Measurements from ENCODE around the gene MIA3.

Gene MIA3

DNA sequence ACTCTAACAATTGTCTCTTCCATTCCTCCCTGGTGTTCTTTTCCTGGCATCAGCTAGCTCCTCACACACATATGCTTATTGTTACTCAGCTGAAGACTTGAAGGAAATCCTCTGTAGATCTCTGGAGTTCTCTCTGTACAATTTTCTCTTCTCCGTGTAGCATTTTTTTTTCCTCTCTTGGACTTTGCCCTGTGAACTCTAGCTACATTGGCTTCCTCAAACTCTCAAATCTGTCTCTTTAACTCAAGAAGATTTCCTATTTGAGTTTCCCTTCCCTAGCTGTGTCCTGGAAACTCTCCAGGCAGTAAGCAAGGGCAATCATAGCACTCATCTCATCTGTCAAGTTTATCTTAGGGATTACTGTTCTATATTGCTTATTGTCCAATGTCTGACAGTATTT lies 4.3 kb upstream of the MIA3 start:
- H3K4me1 ChIP-seq (ENCODE audit: low read length): peaks cover 3% of the 10 kb centered on the region; the same call in 1 of the 2 replicates
- H3K9ac ChIP-seq (ENCODE audit: low read length): no peak overlapping the region
- TF ChIP-seq EZH2 (optimal IDR thresholded peaks at IDR 0.05; ENCODE audit: low read depth, low read length) (no peak), EZH2phosphoT487 (IDR thresholded peaks at IDR 0.05; ENCODE audit: low read length) (no peak)
- TF ChIP-seq, protein P1, sequence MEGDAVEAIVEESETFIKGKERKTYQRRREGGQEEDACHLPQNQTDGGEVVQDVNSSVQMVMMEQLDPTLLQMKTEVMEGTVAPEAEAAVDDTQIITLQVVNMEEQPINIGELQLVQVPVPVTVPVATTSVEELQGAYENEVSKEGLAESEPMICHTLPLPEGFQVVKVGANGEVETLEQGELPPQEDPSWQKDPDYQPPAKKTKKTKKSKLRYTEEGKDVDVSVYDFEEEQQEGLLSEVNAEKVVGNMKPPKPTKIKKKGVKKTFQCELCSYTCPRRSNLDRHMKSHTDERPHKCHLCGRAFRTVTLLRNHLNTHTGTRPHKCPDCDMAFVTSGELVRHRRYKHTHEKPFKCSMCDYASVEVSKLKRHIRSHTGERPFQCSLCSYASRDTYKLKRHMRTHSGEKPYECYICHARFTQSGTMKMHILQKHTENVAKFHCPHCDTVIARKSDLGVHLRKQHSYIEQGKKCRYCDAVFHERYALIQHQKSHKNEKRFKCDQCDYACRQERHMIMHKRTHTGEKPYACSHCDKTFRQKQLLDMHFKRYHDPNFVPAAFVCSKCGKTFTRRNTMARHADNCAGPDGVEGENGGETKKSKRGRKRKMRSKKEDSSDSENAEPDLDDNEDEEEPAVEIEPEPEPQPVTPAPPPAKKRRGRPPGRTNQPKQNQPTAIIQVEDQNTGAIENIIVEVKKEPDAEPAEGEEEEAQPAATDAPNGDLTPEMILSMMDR (IDR thresholded peaks at IDR 0.05; ENCODE audit: low read length): no peak
- H2AFZ ChIP-seq (ENCODE audit: low read length): no peak overlapping the region
- no peak for DNase-seq
- H3K9me3 ChIP-seq (replicated peaks; ENCODE audit: insufficient read depth, low read length): no peaks in the 10 kb centered on the region
- H3K9me2 ChIP-seq (replicated peaks; ENCODE audit: insufficient read depth, low read length): no peaks in the 10 kb centered on the region
- peaks cover 5% of the 10 kb centered on the region for H3F3A ChIP-seq (ENCODE audit: insufficient read depth, low read length)
- no peak overlapping the region for H3K4me2 ChIP-seq (ENCODE audit: low read depth, low read length)
- no peaks in the 10 kb centered on the region for H3K27me3 ChIP-seq (replicated peaks; ENCODE audit: insufficient read depth, low read length)
- no peaks in the 10 kb centered on the region for H3K36me3 ChIP-seq (replicated peaks; ENCODE audit: insufficient read depth, low read length)
- no peak overlapping the region for H3K27ac ChIP-seq (ENCODE audit: low read length)
- no peak overlapping the region for H3K4me3 ChIP-seq (ENCODE audit: low read length)
- 0 out of 2 replicates have a peak, but pooled peaks cover 2% of the 10 kb centered on the region for H3K79me2 ChIP-seq (ENCODE audit: low read length)
- no peaks in the 10 kb centered on the region for H4K20me1 ChIP-seq (ENCODE audit: insufficient read depth, low read length)

DNA sequence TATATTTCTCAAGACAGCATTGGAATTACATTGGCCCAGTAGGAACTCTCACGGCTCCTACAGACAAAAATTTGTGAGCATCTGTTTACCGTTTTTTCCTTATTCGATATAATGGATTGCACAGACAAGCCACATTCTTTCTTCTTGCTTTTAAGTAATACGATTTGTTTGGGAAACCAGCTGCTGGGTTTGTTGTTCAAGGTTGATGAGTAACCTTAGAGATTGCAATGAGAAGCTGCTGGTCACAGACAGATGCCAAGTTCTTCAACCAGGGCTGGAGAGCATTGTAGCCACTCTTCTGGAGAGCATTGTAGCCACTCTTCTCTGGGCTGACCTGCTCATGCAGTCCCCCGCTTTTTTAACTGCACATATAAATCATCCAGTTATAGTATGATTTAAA lies 1.4 kb upstream of the MIA3 start:
- Histone ChIP-seq H3K4me3 (ENCODE audit: low read length) (no peak overlapping the region), H3K27me3 (replicated peaks; ENCODE audit: insufficient read depth, low read length) (no peaks in the 10 kb centered on the region), H3K9ac (ENCODE audit: low read length) (no peak overlapping the region), H3K9me2 (replicated peaks; ENCODE audit: insufficient read depth, low read length) (no peaks in the 10 kb centered on the region), H3K9me3 (replicated peaks; ENCODE audit: insufficient read depth, low read length) (no peaks in the 10 kb centered on the region), H3K27ac (ENCODE audit: low read length) (no peak overlapping the region), H3K4me2 (ENCODE audit: low read depth, low read length) (no peak overlapping the region), H3K79me2 (ENCODE audit: low read length) (peaks cover 12% of the 10 kb centered on the region), H2AFZ (ENCODE audit: low read length) (no peak overlapping the region), H3K36me3 (replicated peaks; ENCODE audit: insufficient read depth, low read length) (no peaks in the 10 kb centered on the region), H3F3A (ENCODE audit: insufficient read depth, low read length) (peaks cover 12% of the 10 kb centered on the region), H3K4me1 (ENCODE audit: low read length) (peaks cover 28% of the 10 kb centered on the region), H4K20me1 (ENCODE audit: insufficient read depth, low read length) (no peaks in the 10 kb centered on the region)
- no peak for DNase-seq
- TF ChIP-seq EZH2phosphoT487 (IDR thresholded peaks at IDR 0.05; ENCODE audit: low read length) (no peak), EZH2 (optimal IDR thresholded peaks at IDR 0.05; ENCODE audit: low read depth, low read length) (no peak)
- TF ChIP-seq, protein P1 (IDR thresholded peaks at IDR 0.05; ENCODE audit: low read length): no peak

DNA sequence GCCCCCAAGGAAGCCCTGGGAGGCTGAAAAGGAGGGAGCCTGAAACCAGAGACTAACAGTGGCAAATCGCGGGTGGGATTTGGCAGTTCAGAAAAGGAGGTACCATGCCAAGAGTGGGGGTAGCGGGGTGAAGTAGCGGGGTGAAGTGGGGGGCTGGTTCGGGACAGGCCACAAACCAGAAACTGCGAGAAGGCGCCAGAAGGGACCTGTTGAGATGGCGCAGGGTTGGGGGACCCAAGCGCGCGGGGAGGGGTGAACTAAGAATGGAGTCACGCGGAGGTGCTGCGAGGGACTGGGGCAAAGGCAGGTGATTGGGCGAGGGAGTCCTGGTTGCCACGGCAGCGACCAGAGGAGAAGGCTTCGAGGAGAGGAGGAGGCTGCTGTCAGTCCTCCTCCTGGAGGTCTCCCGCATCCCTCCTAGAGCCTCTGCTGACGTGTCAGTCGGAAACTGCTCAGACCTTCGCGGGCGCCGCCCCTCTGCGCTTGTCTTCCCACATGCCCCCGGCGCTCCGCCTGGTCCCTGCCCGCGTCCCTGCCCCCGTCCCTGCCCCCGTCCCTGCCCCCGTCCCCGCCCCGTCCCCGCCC lies 438 bp upstream of the MIA3 start:
- peak overlapping the region; percentile 94 for H2AFZ ChIP-seq (ENCODE audit: low read length)
- H3K9me2 ChIP-seq (replicated peaks; ENCODE audit: insufficient read depth, low read length): no peaks in the 10 kb centered on the region
- peak overlapping the region; percentile 31; the same call in 1 of the 2 replicates for H3K27ac ChIP-seq (ENCODE audit: low read length)
- H3K4me2 ChIP-seq (ENCODE audit: low read depth, low read length): peak overlapping the region; percentile 79
- H3K27me3 ChIP-seq (replicated peaks; ENCODE audit: insufficient read depth, low read length): no peaks in the 10 kb centered on the region
- TF ChIP-seq, protein P1 (IDR thresholded peaks at IDR 0.05; ENCODE audit: low read length): no peak
- TF ChIP-seq EZH2 (optimal IDR thresholded peaks at IDR 0.05; ENCODE audit: low read depth, low read length) (no peak), EZH2phosphoT487 (IDR thresholded peaks at IDR 0.05; ENCODE audit: low read length) (no peak)
- H4K20me1 ChIP-seq (ENCODE audit: insufficient read depth, low read length): no peaks in the 10 kb centered on the region
- H3K4me3 ChIP-seq (ENCODE audit: low read length): peak overlapping the region; percentile 64
- H3K36me3 ChIP-seq (replicated peaks; ENCODE audit: insufficient read depth, low read length): no peaks in the 10 kb centered on the region
- H3K9ac ChIP-seq (ENCODE audit: low read length): peak overlapping the region; percentile 59
- H3K79me2 ChIP-seq (ENCODE audit: low read length): peaks cover 12% of the 10 kb centered on the region
- H3F3A ChIP-seq (ENCODE audit: insufficient read depth, low read length): peaks cover 12% of the 10 kb centered on the region
- H3K9me3 ChIP-seq (replicated peaks; ENCODE audit: insufficient read depth, low read length): no peaks in the 10 kb centered on the region
- H3K4me1 ChIP-seq (ENCODE audit: low read length): peaks cover 28% of the 10 kb centered on the region
- DNase-seq: peak; percentile 96

Measured in MM.1S (cell line).